G401.6 (cell line): ENCODE results near the gene PRR19.
"Not testable (repeated sequence)": the region's sequence is repeated elsewhere in the genome, so short reads cannot be mapped to it uniquely, and the experiment has no call there.

Experiments used
- FAIRE-seq: peaks from 2 replicates; lab custom pipeline; 2012; peaks lifted over from hg19 to GRCh38; lab: Jason Lieb, UNC

PRR19 gene

GRCh38 chr19:42325896-42326771 lies 24.2 kb downstream of the PRR19 start:
- no peak for FAIRE-seq

- FAIRE-seq = no peak
Observed at GRCh38 chr19:42326969-42327368, 25.0 kb downstream of the PRR19 start.

- no peak for FAIRE-seq
Observed at GRCh38 chr19:42327381-42327780, 25.4 kb downstream of the PRR19 start.

GRCh38 chr19:42328106-42328505 lies 26.2 kb downstream of the PRR19 start:
- FAIRE-seq = no peak

- FAIRE-seq = no peak
Observed at GRCh38 chr19:42328854-42329253, 26.9 kb downstream of the PRR19 start.

- FAIRE-seq = no peak
Observed at GRCh38 chr19:42330241-42330711, 28.3 kb downstream of the PRR19 start.

- not testable (repeated sequence) for FAIRE-seq
Observed at GRCh38 chr19:42331333-42331732, 29.4 kb downstream of the PRR19 start.

GRCh38 chr19:42332059-42332458 lies 30.1 kb downstream of the PRR19 start:
- FAIRE-seq = no peak

GRCh38 chr19:42333018-42333417 lies 31.1 kb downstream of the PRR19 start:
- no peak for FAIRE-seq

- FAIRE-seq = no peak
Observed at GRCh38 chr19:42333975-42334696, 32.2 kb downstream of the PRR19 start.

- no peak for FAIRE-seq
Observed at GRCh38 chr19:42334697-42335373, 32.9 kb downstream of the PRR19 start.

GRCh38 chr19:42335374-42335936 lies 33.5 kb downstream of the PRR19 start:
- no peak for FAIRE-seq

- FAIRE-seq = no peak
Observed at GRCh38 chr19:42335971-42336370, 34.0 kb downstream of the PRR19 start.

- peak; percentile 17 for FAIRE-seq
Observed at GRCh38 chr19:42339126-42339860, 37.4 kb downstream of the PRR19 start.

GRCh38 chr19:42339922-42340321 lies 38.0 kb downstream of the PRR19 start:
- FAIRE-seq = not testable (repeated sequence)

GRCh38 chr19:42343344-42344110 lies 41.6 kb downstream of the PRR19 start:
- no peak for FAIRE-seq

GRCh38 chr19:42344336-42344893 lies 42.5 kb downstream of the PRR19 start:
- FAIRE-seq = no peak

- no peak for FAIRE-seq
Observed at GRCh38 chr19:42345191-42345812, 43.4 kb downstream of the PRR19 start.

- FAIRE-seq = no peak
Observed at GRCh38 chr19:42348211-42348610, 46.3 kb downstream of the PRR19 start.
